ENCODE measurements around the gene CAMK1G.

Gene CAMK1G

GRCh38 chr1:209620487-209620884 is 37.0 kb downstream of the CAMK1G start:
- DNase-seq = no peak

GRCh38 chr1:209621286-209621685 is 37.8 kb downstream of the CAMK1G start:
- DNase-seq = no peak

GRCh38 chr1:209621741-209622655 is 38.5 kb downstream of the CAMK1G start:
- DNase-seq = no peak

GRCh38 chr1:209622841-209623829 is 39.6 kb downstream of the CAMK1G start:
- DNase-seq = no peak

- no peak for DNase-seq
Observed at GRCh38 chr1:209624558-209625549, 41.3 kb downstream of the CAMK1G start.

GRCh38 chr1:209625791-209626285 is 42.3 kb downstream of the CAMK1G start:
- DNase-seq = no peak

GRCh38 chr1:209626346-209627026 is 43.0 kb downstream of the CAMK1G start:
- DNase-seq = no peak

- DNase-seq = no peak
Observed at GRCh38 chr1:209627027-209627731, 43.7 kb downstream of the CAMK1G start.

GRCh38 chr1:209627732-209628196 is 44.2 kb downstream of the CAMK1G start:
- DNase-seq = peak; percentile 60

- no peak for DNase-seq
Observed at GRCh38 chr1:209628618-209629299, 45.2 kb downstream of the CAMK1G start.

GRCh38 chr1:209629621-209630382 is 46.3 kb downstream of the CAMK1G start:
- DNase-seq = no peak

GRCh38 chr1:209630383-209631225 is 47.1 kb downstream of the CAMK1G start:
- DNase-seq = no peak

- DNase-seq = no peak
Observed at GRCh38 chr1:209633335-209633997, 50.0 kb downstream of the CAMK1G start.

- DNase-seq = no peak
Observed at GRCh38 chr1:209634005-209634737, 50.7 kb downstream of the CAMK1G start.

GRCh38 chr1:209635850-209636249 is 52.3 kb downstream of the CAMK1G start:
- DNase-seq = no peak

GRCh38 chr1:209641832-209642172 is 58.3 kb downstream of the CAMK1G start:
- no peak for DNase-seq

GRCh38 chr1:209642816-209643215 is 59.3 kb downstream of the CAMK1G start:
- DNase-seq = no peak

All from stimulated activated naive CD4-positive, alpha-beta T cell treated with Interleukin-2 at 50 U/mL for 16 hours (primary cell).